Mucosa of descending colon (tissue), 3 donors: Measurements from ENCODE around the gene TSKS. TPM values are rescaled to one million over a fixed set of nuclear protein-coding genes. Genes with fewer than 3 reads are reported as not detected.

Experiments used
- ATAC-seq: fragments of 200-7000 bp; cut with Tn5 transposase; one replicate; pipeline ENCODE4 v1.9.1; 2020; ENCODE audit warnings: mild to moderate bottlenecking, moderate library complexity
- DNase-seq, 3 donors: peaks; one replicate each; pipeline ENCODE4 v3.0.0-alpha.2; 2020
- H3K36me3 ChIP-seq: fragments of 200-600 bp; one replicate; pipeline ENCODE4 v1.8.0; 2021; ENCODE audit warnings: low read depth, mild to moderate bottlenecking
- H3K4me1 ChIP-seq: fragments of 200-600 bp; one replicate; pipeline ENCODE4 v1.8.0; 2021; ENCODE audit warnings: low read depth, mild to moderate bottlenecking
- H3K4me3 ChIP-seq: fragments of 200-600 bp; one replicate; pipeline ENCODE4 v1.8.0; 2021; ENCODE audit warnings: mild to moderate bottlenecking
- H3K9me3 ChIP-seq: fragments of 200-600 bp; one replicate; pipeline ENCODE4 v1.8.0; 2021; ENCODE audit warnings: mild to moderate bottlenecking
- intact Hi-C, 2 donors: fragments of 100-400 bp; cut with DNase I in 1 of 2; cut with micrococcal nuclease in 1 of 2; formaldehyde crosslinking; loops; one replicate each; pipeline versions ENCODE4 v1.11.0 to v1.11.1; 2022; cut with DNase I, micrococcal nuclease
- total RNA-seq, 3 donors: library from RNA; stranded (reverse); fragmentation: NEBNext Ultra II Directional in 2 of 3; extraction: Animal tissue kit (Norgen Biotek cat#: 25700) in 2 of 3; gene quantifications; one replicate each; pipeline versions ENCODE4 v1.2.1 to v1.2.4, GENCODE V29; 2021 to 2023
- TF ChIP-seq, protein P1 (sequence below): fragments of 200-600 bp; IDR thresholded peaks from one replicate; pipeline ENCODE4 v1.8.0; 2022; ENCODE audit warnings: antibody characterized with exemption, mild to moderate bottlenecking
- donor health status: DM: no; HTN: no; CAD: no; lungs with moderate emphysema.
- donor health status: DM: no; HTN: no; CAD: no.
- donor health status: DM: no; HTN: yes; CAD: no.

Gene TSKS
- total RNA-seq, 3 donors from 2014 or later: 0.35 TPM; not detected in 2

GRCh38 chr19:49771674-49772139 lies 8.6 kb upstream of the TSKS start:
- TF ChIP-seq, protein P1, sequence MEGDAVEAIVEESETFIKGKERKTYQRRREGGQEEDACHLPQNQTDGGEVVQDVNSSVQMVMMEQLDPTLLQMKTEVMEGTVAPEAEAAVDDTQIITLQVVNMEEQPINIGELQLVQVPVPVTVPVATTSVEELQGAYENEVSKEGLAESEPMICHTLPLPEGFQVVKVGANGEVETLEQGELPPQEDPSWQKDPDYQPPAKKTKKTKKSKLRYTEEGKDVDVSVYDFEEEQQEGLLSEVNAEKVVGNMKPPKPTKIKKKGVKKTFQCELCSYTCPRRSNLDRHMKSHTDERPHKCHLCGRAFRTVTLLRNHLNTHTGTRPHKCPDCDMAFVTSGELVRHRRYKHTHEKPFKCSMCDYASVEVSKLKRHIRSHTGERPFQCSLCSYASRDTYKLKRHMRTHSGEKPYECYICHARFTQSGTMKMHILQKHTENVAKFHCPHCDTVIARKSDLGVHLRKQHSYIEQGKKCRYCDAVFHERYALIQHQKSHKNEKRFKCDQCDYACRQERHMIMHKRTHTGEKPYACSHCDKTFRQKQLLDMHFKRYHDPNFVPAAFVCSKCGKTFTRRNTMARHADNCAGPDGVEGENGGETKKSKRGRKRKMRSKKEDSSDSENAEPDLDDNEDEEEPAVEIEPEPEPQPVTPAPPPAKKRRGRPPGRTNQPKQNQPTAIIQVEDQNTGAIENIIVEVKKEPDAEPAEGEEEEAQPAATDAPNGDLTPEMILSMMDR: no peak
- intact Hi-C loops: no loop called here
- H3K9me3 ChIP-seq: no peaks in the 10 kb centered on the region
- H3K4me3 ChIP-seq: no peak overlapping the region
- peak in 2 of 3 donors; percentile 35 to 51 for DNase-seq
- H3K4me1 ChIP-seq: peaks cover 19% of the 10 kb centered on the region
- ATAC-seq: peak; percentile 60
- no peaks in the 10 kb centered on the region for H3K36me3 ChIP-seq

DNA sequence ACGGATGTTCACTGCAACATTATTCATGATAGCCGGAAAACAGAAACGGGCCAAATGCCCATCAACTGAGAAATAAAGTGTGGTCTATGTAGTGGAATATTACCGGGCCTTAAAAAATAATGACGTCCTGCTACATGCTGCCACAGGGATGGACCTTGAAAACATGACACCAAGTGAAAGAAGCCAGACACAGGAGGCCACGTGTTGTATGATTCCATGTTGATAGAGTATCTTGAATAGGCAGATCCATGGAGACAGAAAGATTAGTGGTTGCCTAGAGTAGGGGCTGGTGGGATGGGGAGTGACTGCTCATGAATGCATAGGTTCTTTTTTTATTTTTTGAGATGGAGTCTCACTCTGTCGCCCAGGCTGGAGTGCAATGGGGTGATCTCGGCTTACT lies 7.4 kb upstream of the TSKS start:
- ATAC-seq (no peak), DNase-seq (no peak)
- intact Hi-C loops: no loop called here
- no peaks in the 10 kb centered on the region for H3K9me3 ChIP-seq
- TF ChIP-seq, protein P1: no peak
- H3K4me1 ChIP-seq: peaks cover 19% of the 10 kb centered on the region
- no peak overlapping the region for H3K4me3 ChIP-seq
- H3K36me3 ChIP-seq: peaks cover 5% of the 10 kb centered on the region

- TF ChIP-seq, protein P1: no peak
- intact Hi-C loops: no loop called here
These were observed 5.0 kb upstream of the TSKS start for GRCh38 chr19:49767967-49768581.

GRCh38 chr19:49767381-49767780 lies 4.3 kb upstream of the TSKS start:
- Histone ChIP-seq H3K36me3 (peaks cover 5% of the 10 kb centered on the region), H3K4me3 (peak overlapping the region; percentile 54), H3K4me1 (peaks cover 19% of the 10 kb centered on the region), H3K9me3 (no peaks in the 10 kb centered on the region)
- ATAC-seq (no peak), DNase-seq (no peak)
- TF ChIP-seq, protein P1: no peak
- intact Hi-C loops: no loop called here

More at GRCh38 chr19:49767967-49768581, 5.0 kb upstream of the TSKS start:
- no peaks in the 10 kb centered on the region for H3K9me3 ChIP-seq
- H3K36me3 ChIP-seq: peaks cover 5% of the 10 kb centered on the region
- peaks cover 19% of the 10 kb centered on the region for H3K4me1 ChIP-seq
- no peak overlapping the region for H3K4me3 ChIP-seq
- ATAC-seq (no peak), DNase-seq (no peak)

DNA sequence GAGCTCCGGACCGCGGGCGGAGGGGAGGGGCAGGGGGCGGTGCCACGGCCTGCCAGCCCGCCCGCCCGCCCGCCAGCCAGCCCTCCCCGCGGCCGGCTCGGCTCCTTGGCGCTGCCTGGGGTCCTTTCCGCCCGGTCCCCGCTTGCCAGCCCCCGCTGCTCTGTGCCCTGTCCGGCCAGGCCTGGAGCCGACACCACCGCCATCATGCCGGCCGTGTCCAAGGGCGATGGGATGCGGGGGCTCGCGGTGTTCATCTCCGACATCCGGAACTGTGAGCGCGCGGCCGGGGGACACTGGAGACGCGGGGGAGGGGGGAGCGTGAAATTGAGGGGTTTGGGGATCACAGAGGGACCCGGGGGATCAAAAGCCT lies 3.8 kb upstream of the TSKS start, which contains the start of gene AP2A1:
Gene AP2A1 (plus strand): TSS at position 72 of the 370 bp plus-strand sequence. CDS start 133 bp downstream, at position 205.
- H3K4me1 ChIP-seq: peaks cover 19% of the 10 kb centered on the region
- ATAC-seq: peak; percentile 1
- H3K36me3 ChIP-seq: peaks cover 5% of the 10 kb centered on the region
- intact Hi-C loops: no loop called here
- H3K4me3 ChIP-seq: peak within 1 kb of the TSS; percentile 54
- no peak for DNase-seq
- H3K9me3 ChIP-seq: no peaks in the 10 kb centered on the region
- TF ChIP-seq, protein P1: no peak
